IMR-90 (cell line): ENCODE results near the gene PANK2.

ENCODE experiments used
- BHLHE40 ChIP-seq: fragments of 150-350 bp; IDR thresholded peaks from 2 replicates; pipeline ENCODE4 v1.6.1; 2016; ENCODE audit warnings: mild to moderate bottlenecking, low read depth, low read length
- CEBPB ChIP-seq: IDR thresholded peaks from 2 replicates; pipeline ENCODE4 v1.6.1; 2012; ENCODE audit warnings: low read depth, low read length, improper control_type of control experiment
- CTCF ChIP-seq: conservative IDR thresholded peaks from 2 replicates; pipeline ENCODE4 v1.5.1; 2012; ENCODE audit warnings: mild to moderate bottlenecking, low read depth, low read length, improper control_type of control experiment
- FOS ChIP-seq: fragments of 150-350 bp; IDR thresholded peaks from 2 replicates; pipeline ENCODE4 v1.6.1; 2016; ENCODE audit warnings: low read depth, low read length
- POLR2A ChIP-seq: IDR thresholded peaks from 2 replicates; pipeline ENCODE4 v1.6.1; 2012; ENCODE audit warnings: mild to moderate bottlenecking, low read depth, low read length
- RCOR1 ChIP-seq: IDR thresholded peaks from 2 replicates; pipeline ENCODE4 v1.6.1; 2012; ENCODE audit warnings: mild to moderate bottlenecking, low read length, improper control_type of control experiment; ENCODE audit not compliant: insufficient replicate concordance
- RFX5 ChIP-seq: IDR thresholded peaks from 2 replicates; pipeline ENCODE4 v1.8.0; 2012; ENCODE audit warnings: low read depth, mild to moderate bottlenecking, low read length, moderate library complexity
- SMC3 ChIP-seq: fragments of 150-350 bp; IDR thresholded peaks from 2 replicates; pipeline ENCODE4 v1.6.1; 2016; ENCODE audit warnings: low read depth, mild to moderate bottlenecking, antibody characterized with exemption, low read length, moderate library complexity

GRCh38 chr20:3869839-3870634, 19.1 kb upstream of the PANK2 start:
- no peak for TF ChIP-seq CEBPB
- no peak for TF ChIP-seq RCOR1
- no peak for TF ChIP-seq CTCF
- TF ChIP-seq RFX5 = no peak
- no peak for TF ChIP-seq POLR2A
- TF ChIP-seq SMC3 = no peak
- TF ChIP-seq BHLHE40 = no peak
- TF ChIP-seq FOS = no peak
